ENCODE results near the gene CKLF. TPM values are rescaled to one million over a fixed set of nuclear protein-coding genes. Genes with fewer than 3 reads are reported as not detected.

The CKLF gene
- polyA plus RNA-seq, 1 of the 3 experiments (the other 2 are of a cell fraction) = 211 TPM

DNA sequence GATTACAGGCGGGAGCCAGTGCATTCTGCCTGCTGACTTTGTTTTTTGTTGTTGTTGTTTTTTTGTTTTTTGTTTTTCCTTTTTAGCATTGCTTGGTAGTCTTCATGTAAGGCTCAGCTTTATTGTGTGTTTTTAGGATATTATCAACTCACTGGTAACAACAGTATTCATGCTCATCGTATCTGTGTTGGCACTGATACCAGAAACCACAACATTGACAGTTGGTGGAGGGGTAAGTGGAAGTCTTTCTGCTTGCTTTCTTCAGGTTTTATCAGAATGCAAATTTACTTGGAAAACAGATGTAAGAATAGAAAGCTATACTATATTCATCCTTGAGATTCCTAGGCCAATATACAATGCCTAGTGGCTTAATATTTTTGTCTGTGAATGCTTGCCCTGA, 10.6 kb downstream of the CKLF start (continued):
- TF ChIP-seq EP300 (IDR thresholded peaks at IDR 0.05; ENCODE audit: borderline replicate concordance in 1 of 2, low read depth in 1 of 2, low read length in 1 of 2) (no peak), SMC3 (IDR thresholded peaks at IDR 0.05; ENCODE audit: low read depth, low read length) (no peak), RXRA (IDR thresholded peaks at IDR 0.05; ENCODE audit: borderline replicate concordance, low read depth) (no peak)
- TF ChIP-seq, protein P1, sequence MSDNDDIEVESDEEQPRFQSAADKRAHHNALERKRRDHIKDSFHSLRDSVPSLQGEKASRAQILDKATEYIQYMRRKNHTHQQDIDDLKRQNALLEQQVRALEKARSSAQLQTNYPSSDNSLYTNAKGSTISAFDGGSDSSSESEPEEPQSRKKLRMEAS (IDR thresholded peaks at IDR 0.05; ENCODE audit: low read depth) = no peak

DNA sequence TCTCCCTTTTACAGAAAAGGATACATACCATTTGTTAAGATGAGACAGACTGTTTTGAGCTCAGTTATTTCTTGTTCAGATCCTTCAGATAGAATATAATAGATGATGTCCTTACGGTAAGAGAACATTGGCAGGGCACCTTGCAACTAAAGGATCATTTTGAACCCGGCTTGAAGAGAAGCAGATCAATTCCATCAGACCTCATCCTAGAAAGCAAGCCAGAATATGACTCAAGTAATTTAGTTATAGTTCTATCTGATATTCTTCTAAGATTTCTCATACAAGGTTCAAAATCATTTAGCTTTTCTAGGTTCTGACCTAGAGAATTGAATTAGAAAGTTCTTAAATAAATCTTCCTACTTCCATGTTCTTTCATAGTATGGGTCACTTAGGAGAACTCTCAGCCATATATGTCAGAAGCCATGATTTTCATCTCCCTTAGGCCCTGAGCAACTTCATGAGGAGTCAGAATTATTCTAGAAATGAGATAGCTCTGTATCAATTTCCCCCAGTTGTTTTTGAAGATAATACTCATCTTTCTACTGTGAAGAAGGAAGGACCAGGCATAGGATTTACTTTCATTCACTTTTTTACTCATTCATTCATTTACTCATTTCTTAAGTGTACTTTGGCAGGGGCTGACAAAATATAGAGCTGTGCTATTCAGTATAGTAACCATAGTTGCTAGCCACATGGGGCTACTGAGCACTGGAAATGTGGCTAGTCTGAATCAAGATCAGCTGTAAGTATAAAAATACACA, 11.4 kb downstream of the CKLF start:
- no peaks in the 10 kb centered on the region for H4K20me1 ChIP-seq (ENCODE audit: insufficient read depth)
- H3K4me2 ChIP-seq = 0 out of 2 replicates have a peak overlapping the region, but pooled peaks have one; percentile 9
- H3F3A ChIP-seq (replicated peaks; ENCODE audit: insufficient read depth) = peaks cover 41% of the 10 kb centered on the region
- TF ChIP-seq, protein P2, sequence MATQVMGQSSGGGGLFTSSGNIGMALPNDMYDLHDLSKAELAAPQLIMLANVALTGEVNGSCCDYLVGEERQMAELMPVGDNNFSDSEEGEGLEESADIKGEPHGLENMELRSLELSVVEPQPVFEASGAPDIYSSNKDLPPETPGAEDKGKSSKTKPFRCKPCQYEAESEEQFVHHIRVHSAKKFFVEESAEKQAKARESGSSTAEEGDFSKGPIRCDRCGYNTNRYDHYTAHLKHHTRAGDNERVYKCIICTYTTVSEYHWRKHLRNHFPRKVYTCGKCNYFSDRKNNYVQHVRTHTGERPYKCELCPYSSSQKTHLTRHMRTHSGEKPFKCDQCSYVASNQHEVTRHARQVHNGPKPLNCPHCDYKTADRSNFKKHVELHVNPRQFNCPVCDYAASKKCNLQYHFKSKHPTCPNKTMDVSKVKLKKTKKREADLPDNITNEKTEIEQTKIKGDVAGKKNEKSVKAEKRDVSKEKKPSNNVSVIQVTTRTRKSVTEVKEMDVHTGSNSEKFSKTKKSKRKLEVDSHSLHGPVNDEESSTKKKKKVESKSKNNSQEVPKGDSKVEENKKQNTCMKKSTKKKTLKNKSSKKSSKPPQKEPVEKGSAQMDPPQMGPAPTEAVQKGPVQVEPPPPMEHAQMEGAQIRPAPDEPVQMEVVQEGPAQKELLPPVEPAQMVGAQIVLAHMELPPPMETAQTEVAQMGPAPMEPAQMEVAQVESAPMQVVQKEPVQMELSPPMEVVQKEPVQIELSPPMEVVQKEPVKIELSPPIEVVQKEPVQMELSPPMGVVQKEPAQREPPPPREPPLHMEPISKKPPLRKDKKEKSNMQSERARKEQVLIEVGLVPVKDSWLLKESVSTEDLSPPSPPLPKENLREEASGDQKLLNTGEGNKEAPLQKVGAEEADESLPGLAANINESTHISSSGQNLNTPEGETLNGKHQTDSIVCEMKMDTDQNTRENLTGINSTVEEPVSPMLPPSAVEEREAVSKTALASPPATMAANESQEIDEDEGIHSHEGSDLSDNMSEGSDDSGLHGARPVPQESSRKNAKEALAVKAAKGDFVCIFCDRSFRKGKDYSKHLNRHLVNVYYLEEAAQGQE (IDR thresholded peaks at IDR 0.05; ENCODE audit: low read depth, low read length) = no peak
- TF ChIP-seq, protein P3, sequence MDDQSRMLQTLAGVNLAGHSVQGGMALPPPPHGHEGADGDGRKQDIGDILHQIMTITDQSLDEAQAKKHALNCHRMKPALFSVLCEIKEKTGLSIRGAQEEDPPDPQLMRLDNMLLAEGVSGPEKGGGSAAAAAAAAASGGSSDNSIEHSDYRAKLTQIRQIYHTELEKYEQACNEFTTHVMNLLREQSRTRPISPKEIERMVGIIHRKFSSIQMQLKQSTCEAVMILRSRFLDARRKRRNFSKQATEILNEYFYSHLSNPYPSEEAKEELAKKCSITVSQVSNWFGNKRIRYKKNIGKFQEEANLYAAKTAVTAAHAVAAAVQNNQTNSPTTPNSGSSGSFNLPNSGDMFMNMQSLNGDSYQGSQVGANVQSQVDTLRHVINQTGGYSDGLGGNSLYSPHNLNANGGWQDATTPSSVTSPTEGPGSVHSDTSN (IDR thresholded peaks at IDR 0.05) = peak; percentile 40; the same call in 1 of the 2 replicates
- TF ChIP-seq POLR2AphosphoS5 (IDR thresholded peaks at IDR 0.05; ENCODE audit: low read depth, low read length) (peak; percentile 45; the same call in 1 of the 2 replicates), NFIC (IDR thresholded peaks at IDR 0.05; ENCODE audit: borderline replicate concordance) (peak; percentile 23; the same call in 1 of the 2 replicates), RFX5 (IDR thresholded peaks at IDR 0.05; ENCODE audit: low read length) (no peak), ELF1 (IDR thresholded peaks at IDR 0.05) (no peak), TCF12 (IDR thresholded peaks at IDR 0.05) (peak; percentile 55; the same call in 1 of the 2 replicates), EP300 (IDR thresholded peaks at IDR 0.05; ENCODE audit: borderline replicate concordance in 1 of 2, low read depth in 1 of 2, low read length in 1 of 2) (peak in 1 of 2 experiments; percentile 17; a peak in 1 of 4 replicates), FOXJ3 (CRISPR knock-in tag; IDR thresholded peaks at IDR 0.05) (no peak), JUND (IDR thresholded peaks at IDR 0.05) (0 out of 2 replicates have a peak, but pooled peaks have one; percentile 16), SMC3 (IDR thresholded peaks at IDR 0.05; ENCODE audit: low read depth, low read length) (no peak)
- no peaks in the 10 kb centered on the region for H3K27me3 ChIP-seq (ENCODE audit: insufficient read depth)
- peaks cover 54 to 64% of the 10 kb centered on the region in 2 experiments for H3K36me3 ChIP-seq (replicated peaks in 1 of 2; ENCODE audit: control insufficient read depth in 1 of 2, insufficient read depth in 2 of 2, low read length in 1 of 2)
- H3K9me2 ChIP-seq = no peaks in the 10 kb centered on the region
- WGBS (ENCODE audit: low lambda C conversion rate) = 44% methylated on average over 2 of the region's 2 CpGs
- no peaks in the 10 kb centered on the region for H3K9me3 ChIP-seq
- H3K4me3 ChIP-seq (ENCODE audit: low read depth in 2 of 2, low read length in 1 of 2) = no peak overlapping the region
- H3K4me1 ChIP-seq (ENCODE audit: control insufficient read depth in 1 of 2, insufficient read depth in 2 of 2, low read depth in 1 of 2, low read length in 1 of 2) = peaks cover 0 to 9% of the 10 kb centered on the region in 2 experiments; a peak in 1 of 4 replicates
- H2AFZ ChIP-seq (ENCODE audit: low read depth) = no peak overlapping the region
- H3K79me2 ChIP-seq (ENCODE audit: insufficient read depth) = peaks cover 23% of the 10 kb centered on the region; the same call in 1 of the 2 replicates
- CTCF ChIA-PET = interaction anchor here (1.0 to 2.5 kb wide), 6 partner anchors 12 to 304 kb away, joined by 3 to 11 read pairs (median 4); partner anchors contain the start of gene CKLF
- H3K27ac ChIP-seq (ENCODE audit: low read depth in 2 of 2, low read length in 1 of 2) = peak overlapping the region in 1 of 2 experiments; percentile 60; a peak in 1 of 4 replicates
- DNase-seq = no peak
- H3K9ac ChIP-seq = no peak overlapping the region
- POLR2A ChIA-PET = no interaction called here

All from SK-N-SH (cell line).